NCI-H526 (cell line): ENCODE results near the gene ADARB1.

Experiments
- DNase-seq, 2 experiments: peaks; one replicate each; lab custom pipeline; 2025; lab: John Stamatoyannopoulos, UW

The ADARB1 gene

DNA sequence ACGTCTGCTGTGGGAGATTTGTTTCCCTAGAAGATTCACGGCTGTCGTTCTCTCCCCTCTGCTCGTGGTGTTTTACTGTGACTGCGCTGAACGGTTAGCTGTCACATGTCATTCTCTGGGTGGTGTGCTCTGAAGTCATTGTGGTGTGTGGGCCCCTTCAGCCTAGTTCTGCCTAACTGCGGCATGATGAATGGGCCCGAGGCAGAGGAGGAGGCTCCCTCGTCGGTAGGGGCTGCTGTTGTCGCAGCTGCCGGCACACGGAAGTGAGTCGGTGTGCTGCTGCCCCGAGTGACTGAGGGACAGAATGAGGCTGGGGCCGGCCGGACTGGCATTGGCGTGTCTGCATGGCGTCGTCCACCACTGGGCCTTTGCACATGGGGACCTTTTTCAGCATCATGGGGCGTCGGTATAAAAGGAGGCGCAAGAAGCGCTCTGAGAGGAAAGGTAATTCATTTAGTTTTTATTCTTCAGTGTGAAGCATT is 77.9 kb downstream of the ADARB1 start:
- peak in 1 of 2 experiments; percentile 36 for DNase-seq

DNA sequence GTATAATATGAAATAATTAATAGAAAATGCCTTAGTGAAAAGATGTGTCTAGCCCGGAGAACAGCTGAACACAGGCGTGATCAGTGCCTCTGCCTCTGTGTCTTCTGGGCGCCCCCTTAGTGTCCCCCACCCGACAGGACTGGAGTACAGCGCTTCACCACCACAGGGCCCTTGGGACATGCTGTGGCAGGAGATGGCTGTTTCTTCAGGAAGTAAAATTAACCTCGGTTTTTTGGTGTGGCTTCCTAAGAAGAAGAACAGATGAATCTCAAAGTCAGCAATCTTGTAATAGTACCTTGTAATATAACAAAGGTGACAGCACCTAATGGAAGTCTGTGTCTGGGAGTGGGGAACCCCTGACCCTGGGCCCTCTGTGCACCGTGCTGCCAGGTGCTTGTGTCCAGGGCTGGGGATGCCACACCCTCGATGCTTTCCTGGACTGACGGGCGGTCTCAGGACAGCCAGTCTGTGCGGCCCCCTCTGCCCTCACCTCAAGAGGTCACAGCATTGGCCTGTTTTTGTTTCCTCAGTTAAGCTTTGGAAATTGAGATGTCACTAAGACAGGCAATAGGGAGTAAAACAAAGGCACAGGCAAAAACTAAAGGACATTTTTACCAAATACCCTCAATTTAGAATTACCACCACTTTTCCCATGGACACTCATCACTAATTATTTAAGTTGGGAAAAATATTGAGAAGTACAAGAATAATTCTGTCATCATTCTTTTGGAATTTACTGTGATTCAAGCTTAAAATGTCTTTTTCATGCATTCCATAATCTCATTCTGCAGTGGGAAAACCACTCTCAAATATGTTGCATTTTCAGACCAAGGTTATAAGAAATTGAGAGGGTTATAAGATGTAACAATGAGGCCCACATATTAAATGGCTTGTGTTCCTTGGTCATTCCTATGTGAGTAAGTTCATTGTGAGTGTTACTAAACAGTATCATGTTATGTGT is 79.3 kb downstream of the ADARB1 start:
- no peak for DNase-seq

DNA sequence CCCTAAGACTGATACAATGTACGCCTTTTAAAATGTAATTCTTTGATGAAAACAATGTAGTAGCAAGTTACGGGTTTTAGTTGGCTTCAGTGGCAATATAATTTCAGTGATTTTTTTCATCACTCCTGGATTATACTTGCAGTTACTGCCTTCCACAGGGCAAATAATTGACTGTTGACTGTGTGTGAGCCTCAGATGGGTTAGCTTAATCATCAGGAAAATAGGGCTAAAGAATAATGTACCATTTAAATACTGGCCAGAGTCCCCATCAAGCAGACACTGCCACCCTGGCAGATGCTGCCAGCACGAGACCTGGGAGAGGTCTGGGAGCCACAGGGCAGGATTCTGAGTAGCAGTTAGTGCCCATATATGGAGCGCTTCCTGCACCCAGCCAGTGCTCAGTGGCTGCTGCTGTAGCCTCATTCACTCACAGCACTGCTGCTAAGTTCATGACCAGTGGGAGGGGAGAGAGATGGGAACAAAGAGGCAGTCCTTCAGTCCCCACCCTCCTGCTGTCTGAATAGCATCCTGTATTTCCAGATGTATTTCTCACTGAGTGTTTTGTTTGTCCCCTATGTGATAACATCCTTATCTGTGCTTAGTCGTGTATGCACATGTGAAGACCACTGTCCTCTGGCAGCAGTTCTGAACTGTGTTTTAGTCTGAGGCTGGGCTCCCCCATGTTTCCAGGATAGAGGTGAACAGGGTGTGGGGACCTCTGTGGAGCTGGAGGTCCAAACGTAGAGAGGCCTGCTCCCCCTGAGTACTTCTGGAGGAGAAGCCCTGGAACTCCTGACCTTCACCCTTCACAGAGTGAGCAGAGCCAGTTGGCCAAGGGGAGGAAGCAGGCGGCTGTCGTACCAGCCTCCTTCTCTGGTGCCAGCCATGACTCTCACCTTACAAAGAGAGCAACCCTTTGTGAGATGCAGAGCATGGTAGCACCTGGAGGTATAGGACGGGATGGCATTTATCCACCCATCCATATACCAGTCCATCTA is 80.4 kb downstream of the ADARB1 start:
- DNase-seq: peak in 1 of 2 experiments; percentile 16

DNA sequence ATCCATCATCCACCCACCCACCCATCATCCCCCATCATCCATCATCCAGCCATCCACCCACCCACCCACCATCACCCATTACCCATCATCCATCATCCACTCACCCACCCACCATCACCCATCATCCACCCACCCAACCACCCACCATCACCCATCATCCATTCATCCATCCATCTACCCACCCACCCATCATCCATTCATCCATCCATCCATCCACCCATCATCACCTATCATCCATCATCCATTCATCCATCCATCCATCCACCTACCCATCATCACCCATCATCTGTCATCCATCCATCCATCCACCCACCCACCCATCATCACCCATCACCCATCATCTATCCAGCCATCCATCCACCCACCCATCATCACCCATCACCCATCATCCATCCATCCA is 81.5 kb downstream of the ADARB1 start:
- DNase-seq: no peak

DNA sequence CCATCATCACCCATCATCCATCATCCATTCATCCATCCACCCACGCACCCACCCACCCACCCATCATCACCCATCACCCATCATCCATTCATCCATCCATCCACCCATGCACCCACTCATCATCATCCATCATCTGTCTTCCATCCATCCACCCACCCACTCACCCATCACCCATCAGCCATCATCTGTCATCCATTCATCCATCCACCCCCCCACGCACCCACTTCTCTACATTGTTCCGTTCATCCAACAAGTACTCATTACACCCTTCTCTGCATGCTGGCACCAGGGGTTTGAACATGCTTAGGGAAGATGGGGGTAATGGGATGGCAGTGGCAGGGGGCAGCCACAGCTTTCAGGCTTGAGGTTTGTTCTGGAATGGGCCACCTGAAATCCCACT is 82.1 kb downstream of the ADARB1 start:
- DNase-seq: no peak

DNA sequence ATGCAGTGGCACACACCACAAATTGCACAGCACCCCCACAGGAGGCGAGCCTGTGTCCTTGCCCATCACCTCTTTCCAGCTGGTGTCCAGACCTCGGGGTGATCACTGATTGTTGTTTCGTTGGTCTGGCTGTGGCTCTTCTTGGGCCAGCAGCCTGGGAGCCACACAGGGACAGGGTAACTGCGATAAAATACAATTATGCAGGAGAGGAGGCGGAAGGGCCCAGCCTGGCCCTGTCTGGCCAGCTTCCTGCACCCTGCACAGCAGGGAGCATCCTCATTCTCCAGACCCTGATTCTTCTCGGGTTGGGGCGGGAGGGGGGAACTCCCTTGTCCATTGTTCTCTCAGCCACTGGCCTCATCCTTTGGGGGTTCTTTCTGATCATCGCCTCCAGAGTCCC is 83.6 kb downstream of the ADARB1 start:
- DNase-seq: no peak

DNA sequence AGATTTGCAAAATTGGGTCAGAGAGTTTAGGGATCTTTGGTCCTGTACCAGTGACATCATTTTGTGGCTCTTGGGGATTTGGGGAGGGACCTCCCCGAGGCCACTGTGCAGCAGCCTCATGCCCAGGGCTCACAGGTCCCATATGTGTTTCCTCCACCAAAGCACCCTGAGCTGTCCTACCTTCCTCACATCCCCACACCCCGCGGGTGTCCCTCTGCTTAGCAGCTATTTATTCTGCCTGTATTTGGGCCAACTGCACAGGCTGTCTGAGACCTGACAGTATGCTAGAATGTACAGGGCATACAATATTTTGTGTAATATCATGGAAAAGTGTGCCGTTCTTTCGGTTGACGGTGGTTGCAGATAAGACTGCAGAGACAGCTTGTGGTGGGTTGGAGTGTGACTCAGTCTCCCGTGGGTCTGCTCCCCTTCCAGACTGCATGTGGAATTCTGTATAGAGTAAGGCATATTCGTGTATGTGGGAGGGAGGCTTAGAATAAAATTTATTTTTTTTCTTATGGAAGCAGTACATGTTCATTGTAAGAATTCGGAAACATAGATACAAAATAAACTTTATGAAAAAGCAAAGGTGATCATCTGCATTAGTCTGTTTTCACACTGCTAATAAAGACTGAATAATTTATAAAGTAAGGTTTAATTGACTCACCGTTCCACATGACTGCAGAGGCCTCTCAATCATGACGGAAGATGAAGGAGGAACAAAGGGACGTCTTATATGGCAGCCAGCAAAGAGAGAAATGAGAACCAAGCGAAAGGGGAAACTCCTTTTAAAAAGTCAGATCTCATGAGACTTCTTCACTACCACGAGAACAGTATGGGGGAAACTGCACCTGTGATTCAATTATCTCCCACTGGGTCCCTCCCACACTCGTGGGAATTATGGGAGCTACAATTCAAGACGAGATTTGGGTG is 84.4 kb downstream of the ADARB1 start:
- no peak for DNase-seq

DNA sequence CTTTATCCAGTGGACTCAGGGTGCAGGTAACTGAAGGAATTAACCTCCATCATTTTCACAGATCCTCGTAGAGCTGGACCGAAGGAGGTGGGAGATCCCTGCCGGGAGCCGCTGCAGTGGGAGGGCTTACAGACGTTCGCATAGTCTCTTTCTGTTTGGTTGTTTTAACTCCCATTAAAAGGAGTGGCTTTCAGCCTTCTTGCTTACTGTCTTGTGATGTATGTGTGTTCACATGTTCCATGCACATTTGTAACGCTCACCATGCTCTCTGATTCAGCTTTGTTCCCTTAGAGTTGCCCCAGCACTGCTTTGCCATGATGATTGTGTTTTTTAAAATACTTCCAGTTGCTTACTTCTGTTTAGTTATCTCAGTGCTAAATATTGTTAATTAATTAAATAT is 85.8 kb downstream of the ADARB1 start:
- DNase-seq: no peak

DNA sequence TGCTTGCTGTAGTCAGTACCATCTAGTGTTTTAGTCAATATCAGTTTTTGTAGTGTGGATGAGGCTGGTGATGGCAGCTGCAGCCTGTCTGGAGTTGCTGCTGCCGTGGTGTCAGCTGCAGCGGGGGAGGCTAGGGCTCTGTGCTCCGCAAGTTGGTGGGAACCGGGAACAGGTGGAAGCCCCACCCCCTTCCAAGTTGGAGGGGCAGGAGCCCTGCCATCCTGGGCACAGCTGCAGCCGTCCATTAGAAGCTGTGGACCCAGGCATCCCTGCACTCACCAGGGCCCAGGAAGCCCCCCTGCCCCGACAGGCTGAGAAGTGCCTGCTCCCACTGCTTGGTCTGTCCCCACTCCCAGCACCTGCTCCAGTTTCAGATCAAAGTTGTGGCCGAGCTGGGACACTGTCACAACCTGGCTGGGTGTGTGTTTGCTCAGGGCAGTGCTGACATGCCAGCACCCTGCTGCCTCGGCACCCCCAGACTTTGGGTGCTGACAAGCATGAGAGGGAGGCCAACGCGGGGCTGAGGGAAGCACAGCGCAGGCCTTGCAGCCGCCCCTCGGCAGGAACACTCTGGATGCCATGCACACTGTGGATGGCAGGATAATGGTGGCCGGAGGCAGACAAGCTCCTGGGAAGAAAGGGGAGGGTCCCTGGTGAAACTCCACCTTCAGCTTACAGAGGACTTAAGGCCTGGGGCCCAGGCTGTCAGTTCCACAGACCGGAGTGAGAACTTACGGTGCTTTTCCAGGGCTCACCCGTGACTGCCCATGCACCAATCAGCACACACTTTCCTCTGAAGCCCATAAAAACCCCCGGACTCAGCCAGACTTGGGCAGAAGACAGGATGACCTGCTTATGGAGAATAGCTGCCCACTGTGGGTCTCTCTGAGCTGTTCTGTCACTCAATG is 86.9 kb downstream of the ADARB1 start:
- DNase-seq: no peak

DNA sequence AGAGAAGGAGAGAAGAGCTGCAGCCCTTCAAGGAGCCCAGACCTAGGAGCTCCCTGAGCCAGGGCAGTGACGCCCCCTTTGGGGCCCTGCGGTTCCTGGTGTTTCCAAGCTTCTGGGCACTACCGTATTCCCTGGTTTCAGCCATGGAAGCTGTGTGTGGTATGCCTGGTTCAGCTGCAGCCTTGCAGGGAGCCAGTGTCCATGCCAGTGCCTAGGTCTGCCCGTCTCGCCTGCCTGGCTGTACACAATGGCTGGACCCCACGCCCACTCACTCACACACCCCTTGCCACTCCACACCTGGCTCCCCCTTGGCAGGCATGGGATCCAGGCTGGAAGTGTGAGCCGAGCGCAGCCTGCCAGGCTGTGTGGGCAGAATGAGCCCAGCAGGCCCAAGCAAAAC is 87.7 kb downstream of the ADARB1 start:
- no peak for DNase-seq

DNA sequence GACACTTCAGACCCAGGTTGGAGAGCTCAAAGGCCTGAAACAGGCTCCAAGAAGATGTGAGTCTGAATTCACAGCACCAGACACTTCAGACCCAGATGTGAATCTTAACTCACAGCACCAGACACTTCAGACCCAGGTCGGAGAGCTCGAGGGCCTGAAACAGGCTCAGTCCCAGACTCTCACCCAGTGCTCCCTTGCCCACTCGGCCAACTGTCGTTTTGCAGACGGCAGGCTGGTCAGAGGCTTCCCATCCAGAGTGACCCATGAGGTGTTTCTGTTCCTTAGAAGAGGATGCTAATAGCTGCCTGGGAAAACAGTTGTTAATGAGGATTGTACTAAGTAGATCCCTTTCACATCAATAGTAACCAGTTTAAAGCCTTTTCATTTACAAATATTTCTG is 88.4 kb downstream of the ADARB1 start:
- no peak for DNase-seq

DNA sequence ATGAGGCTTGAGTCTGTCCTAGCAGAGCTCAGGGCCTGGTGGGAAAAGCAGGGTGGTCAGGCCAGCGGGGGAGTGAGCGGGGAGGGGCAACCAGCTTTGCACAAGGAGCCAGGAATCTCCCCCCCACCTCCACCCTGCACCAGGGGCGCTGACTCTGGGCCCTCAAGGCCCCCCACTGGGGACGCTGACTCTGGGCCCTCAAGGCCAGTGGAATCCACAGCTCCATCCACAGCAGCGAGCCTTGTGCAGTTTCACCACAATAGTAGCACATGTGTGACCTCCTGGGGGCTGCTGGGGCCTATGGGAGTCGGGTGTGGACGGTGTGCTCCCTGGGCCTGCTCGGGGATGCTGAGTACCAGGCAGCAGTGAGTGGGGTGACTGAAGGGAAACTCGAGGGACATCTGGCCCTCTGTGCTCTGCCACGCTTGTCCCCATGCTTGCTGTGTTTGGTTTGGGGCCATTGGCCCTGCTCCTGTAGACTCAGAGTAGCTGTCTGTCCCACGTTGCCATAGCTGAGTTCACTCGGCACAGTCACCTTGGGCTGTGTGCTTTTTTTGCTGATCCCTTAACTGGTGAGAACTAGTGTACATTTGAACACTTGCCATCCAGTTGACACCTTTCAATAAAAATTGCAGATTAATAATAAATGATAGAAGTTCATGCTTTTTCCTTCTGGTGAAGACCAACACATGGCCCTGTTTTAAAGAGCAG is 89.2 kb downstream of the ADARB1 start:
- DNase-seq: no peak

DNA sequence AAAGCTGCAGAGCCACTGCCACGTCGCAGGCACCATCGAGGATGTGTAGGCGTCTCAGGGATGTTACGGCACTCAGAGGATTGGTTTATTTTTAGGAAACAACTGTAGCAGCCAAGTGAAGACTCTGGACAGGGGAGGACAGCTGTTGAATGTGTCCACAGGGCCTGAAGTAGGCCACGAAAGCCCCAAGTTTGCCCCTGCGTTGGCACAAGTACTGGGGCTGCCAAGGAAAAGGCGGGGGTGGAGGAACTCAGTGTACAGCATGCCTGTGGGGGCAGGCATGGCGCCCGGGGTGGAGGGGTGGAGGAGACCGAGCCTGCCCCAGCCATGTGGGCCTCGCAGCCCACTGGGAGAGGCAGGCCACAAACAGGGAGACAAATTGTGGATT is 89.7 kb downstream of the ADARB1 start:
- no peak for DNase-seq

DNA sequence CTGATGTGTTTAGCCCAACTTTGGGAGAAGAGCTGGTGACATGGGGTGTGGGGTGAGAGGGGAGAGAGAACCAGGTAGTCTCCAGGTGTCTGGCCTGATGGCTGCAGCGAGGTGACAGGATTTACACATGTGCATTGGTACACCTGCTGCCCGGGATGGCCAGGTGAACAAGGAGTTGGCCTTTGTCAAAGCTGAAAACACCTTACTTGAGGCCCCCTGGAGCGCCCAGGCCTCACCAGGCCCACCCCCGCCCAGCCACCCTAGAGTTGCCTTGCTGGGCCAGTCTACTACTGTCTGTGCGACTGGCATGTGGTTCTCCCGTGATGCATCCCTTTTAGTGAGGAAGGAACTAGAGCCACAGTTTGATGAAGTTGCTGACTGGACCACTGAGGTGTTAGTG is 90.5 kb downstream of the ADARB1 start:
- DNase-seq: no peak

DNA sequence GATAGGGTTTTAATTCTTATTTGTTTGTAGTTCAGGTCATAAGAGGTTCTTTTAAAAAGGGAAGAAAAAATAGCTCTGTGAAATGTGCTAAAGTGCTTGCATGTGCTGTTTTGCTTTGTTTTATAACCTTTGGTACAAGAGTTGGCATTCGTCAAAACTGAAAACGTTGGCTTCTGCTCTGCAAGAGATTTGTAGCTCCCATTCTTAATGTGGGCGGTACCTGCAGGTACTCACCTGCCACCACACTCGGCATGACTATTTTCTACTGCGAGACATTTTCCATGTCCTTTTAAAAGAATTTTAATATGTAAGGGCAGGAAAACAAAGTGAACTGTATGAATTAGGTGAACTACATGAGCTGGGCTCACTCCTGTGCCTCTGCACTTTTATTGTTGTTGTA is 92.6 kb downstream of the ADARB1 start:
- no peak for DNase-seq

DNA sequence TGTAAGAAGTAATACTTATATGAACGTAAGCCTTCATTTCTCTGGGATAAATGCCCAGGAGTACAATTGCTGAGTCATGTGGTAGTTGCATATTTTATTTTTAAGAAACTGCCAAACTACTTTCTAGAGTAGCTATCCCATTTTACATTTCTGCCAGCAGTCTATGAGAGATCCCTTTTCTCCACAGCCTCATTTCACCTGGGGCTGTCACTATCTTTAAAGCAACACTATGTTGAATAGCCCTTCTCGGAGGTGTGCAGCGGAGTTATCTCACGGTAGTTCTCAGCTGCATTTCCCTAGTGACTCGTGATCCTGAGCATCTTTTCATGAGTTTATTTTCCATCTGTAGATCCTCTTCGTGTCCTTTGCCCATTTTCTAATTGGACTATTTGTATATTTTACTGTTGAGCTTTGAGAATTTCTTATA is 93.4 kb downstream of the ADARB1 start:
- DNase-seq: no peak

DNA sequence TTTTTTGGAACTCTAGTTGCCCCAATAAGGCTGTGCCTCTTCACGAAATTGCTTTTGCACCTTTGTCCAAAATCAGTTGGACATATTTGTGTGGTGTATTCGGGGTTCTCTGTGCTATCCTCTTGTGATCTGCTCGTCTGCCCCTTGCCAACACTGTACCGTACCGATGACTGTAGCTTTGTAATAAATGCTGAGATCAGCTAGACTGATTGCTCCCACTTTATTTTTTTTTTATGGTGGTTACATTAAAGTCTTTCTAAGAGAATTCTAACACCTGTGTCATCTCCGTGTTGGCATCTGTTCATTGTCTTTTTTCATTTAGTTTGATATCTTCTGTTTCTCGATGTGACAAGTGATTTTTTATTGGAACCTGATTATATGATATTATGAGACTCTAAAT is 94.1 kb downstream of the ADARB1 start:
- no peak for DNase-seq

DNA sequence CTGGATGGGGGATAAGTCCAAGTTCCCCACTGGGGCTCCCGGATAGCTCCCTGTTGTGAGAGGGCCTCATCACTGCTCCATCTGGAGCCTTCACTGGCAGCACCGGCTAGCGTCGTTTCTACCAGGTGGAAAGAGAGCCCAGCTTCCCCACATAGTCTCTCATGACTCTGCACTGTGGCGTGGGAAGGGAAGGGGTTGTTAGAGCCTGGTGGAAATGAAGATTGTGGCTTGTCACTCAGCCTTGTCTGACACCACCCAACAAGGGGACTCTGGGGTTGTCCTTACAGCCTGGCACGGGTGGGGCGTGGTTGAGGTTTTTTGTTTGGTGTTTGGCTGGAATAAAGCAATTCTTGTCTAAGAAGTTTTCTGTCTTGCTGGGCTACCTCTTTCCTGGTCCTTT is 94.6 kb downstream of the ADARB1 start:
- DNase-seq: no peak

DNA sequence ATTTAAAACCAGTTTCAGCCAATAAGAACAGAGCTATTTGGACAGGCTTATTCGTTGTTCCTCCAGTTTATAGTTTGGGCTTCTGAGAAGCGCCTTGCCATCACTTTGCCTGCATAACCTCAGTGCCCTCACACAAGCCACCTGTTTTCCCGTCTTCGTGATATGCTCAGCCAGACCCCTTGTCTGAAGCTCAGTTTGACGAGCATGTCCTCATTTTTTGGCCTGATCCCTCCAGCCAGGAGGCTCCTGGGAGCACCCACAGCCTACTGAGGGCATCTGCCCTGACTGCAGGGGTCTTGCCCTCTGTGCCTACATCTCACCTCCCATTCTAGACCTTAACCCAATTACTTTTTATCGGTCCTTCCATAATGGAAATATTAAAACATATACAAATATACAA is 95.3 kb downstream of the ADARB1 start:
- no peak for DNase-seq

DNA sequence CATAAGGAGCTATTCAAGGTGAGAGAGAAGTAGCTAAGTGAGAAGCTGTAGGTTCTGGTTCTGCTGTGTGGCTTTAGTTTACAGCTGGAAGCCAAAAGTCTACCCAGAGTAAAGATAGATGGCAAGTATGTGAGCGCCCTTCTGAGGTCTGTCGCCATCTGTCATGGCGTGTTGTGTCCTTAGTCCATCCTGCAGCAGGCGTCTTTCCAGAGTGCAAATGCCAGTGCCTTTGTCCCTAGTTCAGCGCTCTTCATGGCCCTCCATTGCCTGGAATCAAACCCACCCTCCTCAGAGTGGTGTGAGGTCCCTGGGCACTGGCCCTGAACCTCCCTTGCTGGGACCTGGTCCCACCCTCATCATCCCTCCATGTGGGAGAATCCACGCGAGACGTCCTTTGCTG is 96.6 kb downstream of the ADARB1 start:
- no peak for DNase-seq
